LNCAP (cell line): Measurements from ENCODE around the gene STAG1.

Experiments used
- CTCF ChIP-seq: fragments of 450-650 bp; IDR thresholded peaks from 2 replicates; pipeline ENCODE4 v1.5.1; 2017; ENCODE audit warnings: mild to moderate bottlenecking

The STAG1 gene

GRCh38 chr3:136396916-136397315 is 355.3 kb downstream of the STAG1 start:
- TF ChIP-seq CTCF = no peak

DNA sequence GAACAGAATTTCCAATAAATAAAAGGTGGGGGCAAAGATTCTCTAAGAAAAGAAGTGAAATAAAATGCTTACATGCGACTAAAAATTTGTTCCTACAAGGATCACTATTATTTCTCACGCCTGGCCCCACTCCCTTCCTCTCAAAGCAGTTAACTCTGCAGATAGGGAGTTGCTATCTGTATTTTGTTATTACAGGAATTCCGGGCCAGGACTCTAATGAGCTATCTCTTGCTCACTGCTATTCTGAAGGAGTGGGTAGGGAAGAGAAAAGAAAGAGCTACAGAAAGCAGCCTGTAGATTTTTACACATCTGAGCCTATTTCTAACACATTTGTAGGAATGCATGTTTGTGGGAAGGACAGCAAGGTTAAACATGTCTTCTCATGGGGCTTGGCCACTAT is 361.6 kb downstream of the STAG1 start:
- TF ChIP-seq CTCF = no peak

GRCh38 chr3:136387031-136387430 is 365.1 kb downstream of the STAG1 start:
- TF ChIP-seq CTCF = no peak

GRCh38 chr3:136385457-136385856 is 366.7 kb downstream of the STAG1 start:
- TF ChIP-seq CTCF = no peak

DNA sequence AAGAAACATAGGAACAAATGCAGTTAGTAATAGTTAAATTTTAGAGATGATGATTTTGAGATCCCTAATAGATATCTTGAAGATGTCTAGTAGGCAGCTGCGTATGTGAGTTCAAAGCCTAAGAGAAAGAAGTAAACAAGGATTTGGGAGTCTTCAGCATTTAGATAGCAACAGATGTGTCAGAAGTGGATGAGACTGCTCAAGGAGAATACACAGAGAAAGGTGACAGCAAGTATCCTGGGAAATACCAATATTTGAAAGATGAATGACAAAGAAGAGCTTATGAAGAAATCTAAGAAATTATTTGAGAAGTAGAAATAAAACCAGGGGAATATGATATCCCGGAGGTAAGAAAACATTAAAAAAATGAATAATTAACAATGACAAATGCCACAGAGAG is 371.1 kb downstream of the STAG1 start:
- no peak for TF ChIP-seq CTCF

- no peak for TF ChIP-seq CTCF
These were observed 371.6 kb downstream of the STAG1 start for GRCh38 chr3:136380530-136380929.

DNA sequence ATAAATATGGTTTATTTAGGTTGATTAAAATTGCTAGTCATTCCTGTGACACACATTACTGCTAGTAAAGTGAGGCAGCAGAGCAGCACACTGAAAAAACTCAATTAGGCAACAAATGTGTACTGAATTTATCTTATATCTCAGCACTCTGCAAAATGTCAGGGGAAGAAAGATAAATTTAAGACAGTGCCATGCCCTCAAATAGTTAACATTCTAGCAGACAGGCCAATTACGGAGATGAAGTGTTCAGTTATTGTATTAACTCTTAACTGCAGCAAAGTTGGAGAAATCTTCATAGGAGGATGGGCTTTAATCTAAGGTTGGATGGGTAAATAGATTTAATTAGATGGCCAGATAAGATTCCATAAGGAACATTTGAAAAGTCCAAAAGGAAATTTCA is 374.2 kb downstream of the STAG1 start:
- no peak for TF ChIP-seq CTCF

- TF ChIP-seq CTCF = no peak
These were observed 374.7 kb downstream of the STAG1 start for GRCh38 chr3:136377508-136377907.
